GM12878 (cell line): ENCODE measurements around the gene C19orf67. TPM values are rescaled to one million over a fixed set of nuclear protein-coding genes. Genes with fewer than 3 reads are reported as not detected.

Experiments
- CBFB ChIP-seq: IDR thresholded peaks from 2 replicates; pipeline ENCODE4 v1.6.1; 2016; ENCODE audit warnings: antibody characterized with exemption, low read depth
- CBX3 ChIP-seq: fragments of 200-600 bp; sonication (generic); IDR thresholded peaks from 2 replicates; pipeline ENCODE4 v1.6.1; 2016; ENCODE audit warnings: low read depth, borderline replicate concordance
- FOXK2 ChIP-seq: fragments of 450-650 bp; IDR thresholded peaks from 2 replicates; pipeline ENCODE4 v1.6.1; 2017; ENCODE audit warnings: mild to moderate bottlenecking, moderate library complexity
- IKZF1 ChIP-seq: fragments of 450-650 bp; conservative IDR thresholded peaks from 2 replicates; pipeline ENCODE4 v1.6.1; 2017; ENCODE audit warnings: antibody characterized with exemption, mild to moderate bottlenecking
- KDM1A ChIP-seq: fragments of 200-600 bp; sonication (generic); IDR thresholded peaks from 2 replicates; pipeline ENCODE4 v1.6.1; 2016; ENCODE audit warnings: borderline replicate concordance
- MAX ChIP-seq: IDR thresholded peaks from 2 replicates; pipeline ENCODE4 v1.6.1; 2012; ENCODE audit warnings: low read depth, low read length, improper control_type of control experiment
- MYB ChIP-seq: fragments of 150-350 bp; IDR thresholded peaks from 2 replicates; pipeline ENCODE4 v1.6.1; 2014; ENCODE audit warnings: mild to moderate bottlenecking, low read depth, low read length, borderline replicate concordance
- NR2F1 ChIP-seq: fragments of 450-650 bp; conservative IDR thresholded peaks from 2 replicates; pipeline ENCODE4 v1.6.1; 2017; ENCODE audit warnings: mild to moderate bottlenecking
- PAX5 ChIP-seq: IDR thresholded peaks from 2 replicates; pipeline ENCODE4 v1.6.1; 2011; ENCODE audit warnings: low read depth, low read length, borderline replicate concordance
- PML ChIP-seq: IDR thresholded peaks from 2 replicates; pipeline ENCODE4 v1.6.1; 2012; ENCODE audit warnings: low read length, inconsistent platforms
- POU2F2 ChIP-seq: IDR thresholded peaks from 3 replicates; pipeline ENCODE4 v1.6.1; 2011; ENCODE audit warnings: low read depth, mild to moderate bottlenecking, low read length, borderline replicate concordance
- RB1 ChIP-seq: fragments of 450-650 bp; formaldehyde crosslinking; IDR thresholded peaks from 2 replicates; pipeline ENCODE4 v1.6.1; 2017; ENCODE audit warnings: mild to moderate bottlenecking, borderline replicate concordance
- SMAD1 ChIP-seq: fragments of 450-650 bp; IDR thresholded peaks from 2 replicates; pipeline ENCODE4 v1.6.1; 2018; ENCODE audit warnings: mild to moderate bottlenecking, low read depth; ENCODE audit not compliant: partially characterized antibody
- SMAD5 ChIP-seq: IDR thresholded peaks from 2 replicates; pipeline ENCODE4 v1.6.1; 2016; ENCODE audit warnings: antibody characterized with exemption, low read depth
- SUPT20H ChIP-seq: IDR thresholded peaks from 2 replicates; pipeline ENCODE4 v1.6.1; 2011; ENCODE audit warnings: low read depth, mild to moderate bottlenecking, low read length, moderate library complexity, borderline replicate concordance; ENCODE audit not compliant: control insufficient read depth
- SUZ12 ChIP-seq: fragments of 200-600 bp; sonication (generic); IDR thresholded peaks from one replicate; pipeline ENCODE4 v1.6.1; 2018; ENCODE audit warnings: antibody characterized with exemption, mild to moderate bottlenecking; ENCODE audit not compliant: unreplicated experiment
- ZNF207 ChIP-seq: fragments of 450-650 bp; IDR thresholded peaks from 2 replicates; pipeline ENCODE4 v1.6.1; 2014; ENCODE audit warnings: antibody characterized with exemption, mild to moderate bottlenecking, borderline replicate concordance
- ZNF687 ChIP-seq: fragments of 450-650 bp; IDR thresholded peaks from 2 replicates; pipeline ENCODE4 v1.6.1; 2017; ENCODE audit warnings: mild to moderate bottlenecking, moderate library complexity
- ZZZ3 ChIP-seq: IDR thresholded peaks from 2 replicates; pipeline ENCODE4 v1.6.1; 2011; ENCODE audit warnings: low read depth; ENCODE audit not compliant: control insufficient read depth, insufficient read length
- polyA plus RNA-seq, 11 experiments: library from polyadenylated mRNA; depleted of rRNA in 4 of 11; unstranded in 6 of 11; stranded (reverse) in 5 of 11; fragments of >200 nt; fragmentation: Nextera tagmentation in 4 of 11; fragmentation: Illumina TruSeq in 1 of 11; extraction: Ambion mirVana in 4 of 11; extraction: Trizol in 1 of 11; gene quantifications; 1 replicate in 1 of 11; 2 replicates in 10 of 11; pipeline versions ENCODE4 v1.2.1 to v1.2.3, GENCODE V29; 2011 to 2016; ENCODE audit warnings: inconsistent platforms in 2 of 11, missing spikeins in 2 of 11, low read depth in 1 of 11
- total RNA-seq, 4 experiments: library from RNA; depleted of rRNA in 3 of 4; stranded (reverse); fragments of >200 nt in 3 of 4; fragmentation: Illumina TruSeq in 1 of 4; extraction: Trizol in 1 of 4; gene quantifications; 2 replicates each; pipeline versions ENCODE4 v1.2.1 to v1.2.3, GENCODE V29; 2013 to 2021
- TF ChIP-seq, protein P1 (sequence below): fragments of 450-650 bp; conservative IDR thresholded peaks from 2 replicates; pipeline ENCODE4 v1.6.1; 2017; ENCODE audit warnings: mild to moderate bottlenecking, moderate library complexity
- TF ChIP-seq, protein P2 (sequence below): IDR thresholded peaks from 2 replicates; pipeline ENCODE4 v1.6.1; 2011; ENCODE audit warnings: borderline replicate concordance, low read depth, mild to moderate bottlenecking, moderate library complexity, mixed read lengths, low read length; ENCODE audit not compliant: insufficient read depth; ENCODE audit errors: extremely low read length

The C19orf67 gene
- total and polyA plus RNA-seq, 10 of the 15 experiments (the other 5 are each of a cell fraction or from before 2014, with no cell fraction given): 0.14 TPM; not detected in 9

GRCh38 chr19:14080887-14081796 is 4.4 kb downstream of the C19orf67 start (continued):
- no peak for TF ChIP-seq MYB
- peak; percentile 46; the same call in 1 of the 2 replicates for TF ChIP-seq FOXK2
- TF ChIP-seq SUZ12: no peak
- TF ChIP-seq PAX5: 0 out of 2 replicates have a peak, but pooled peaks have one; percentile 6
- TF ChIP-seq NR2F1: peak; percentile 89
- TF ChIP-seq ZNF687: peak; percentile 58
- TF ChIP-seq PML: peak; percentile 88; the same call in 1 of the 2 replicates
- TF ChIP-seq, protein P1, sequence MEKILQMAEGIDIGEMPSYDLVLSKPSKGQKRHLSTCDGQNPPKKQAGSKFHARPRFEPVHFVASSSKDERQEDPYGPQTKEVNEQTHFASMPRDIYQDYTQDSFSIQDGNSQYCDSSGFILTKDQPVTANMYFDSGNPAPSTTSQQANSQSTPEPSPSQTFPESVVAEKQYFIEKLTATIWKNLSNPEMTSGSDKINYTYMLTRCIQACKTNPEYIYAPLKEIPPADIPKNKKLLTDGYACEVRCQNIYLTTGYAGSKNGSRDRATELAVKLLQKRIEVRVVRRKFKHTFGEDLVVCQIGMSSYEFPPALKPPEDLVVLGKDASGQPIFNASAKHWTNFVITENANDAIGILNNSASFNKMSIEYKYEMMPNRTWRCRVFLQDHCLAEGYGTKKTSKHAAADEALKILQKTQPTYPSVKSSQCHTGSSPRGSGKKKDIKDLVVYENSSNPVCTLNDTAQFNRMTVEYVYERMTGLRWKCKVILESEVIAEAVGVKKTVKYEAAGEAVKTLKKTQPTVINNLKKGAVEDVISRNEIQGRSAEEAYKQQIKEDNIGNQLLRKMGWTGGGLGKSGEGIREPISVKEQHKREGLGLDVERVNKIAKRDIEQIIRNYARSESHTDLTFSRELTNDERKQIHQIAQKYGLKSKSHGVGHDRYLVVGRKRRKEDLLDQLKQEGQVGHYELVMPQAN: 0 out of 2 replicates have a peak, but pooled peaks have one; percentile 72
- TF ChIP-seq ZNF207: peak; percentile 55; the same call in 1 of the 2 replicates
- peak; percentile 62; the same call in 1 of the 2 replicates for TF ChIP-seq RB1
- no peak for TF ChIP-seq SUPT20H
- no peak for TF ChIP-seq CBX3
- no peak; the same call in 1 of the 2 replicates for TF ChIP-seq CBFB
- no peak for TF ChIP-seq MAX
- TF ChIP-seq KDM1A: no peak
- TF ChIP-seq IKZF1: peak; percentile 99
- TF ChIP-seq POU2F2: no peak
- peak; percentile 79 for TF ChIP-seq SMAD1
- TF ChIP-seq, protein P2, sequence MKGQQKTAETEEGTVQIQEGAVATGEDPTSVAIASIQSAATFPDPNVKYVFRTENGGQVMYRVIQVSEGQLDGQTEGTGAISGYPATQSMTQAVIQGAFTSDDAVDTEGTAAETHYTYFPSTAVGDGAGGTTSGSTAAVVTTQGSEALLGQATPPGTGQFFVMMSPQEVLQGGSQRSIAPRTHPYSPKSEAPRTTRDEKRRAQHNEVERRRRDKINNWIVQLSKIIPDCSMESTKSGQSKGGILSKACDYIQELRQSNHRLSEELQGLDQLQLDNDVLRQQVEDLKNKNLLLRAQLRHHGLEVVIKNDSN: no peak
- TF ChIP-seq SMAD5: peak; percentile 50; the same call in 1 of the 2 replicates
- TF ChIP-seq ZZZ3: no peak
